Smooth muscle cell (in vitro differentiated cells): ENCODE data around the gene TMIGD3. TPM values are rescaled to one million over a fixed set of nuclear protein-coding genes. Genes with fewer than 3 reads are reported as not detected.

Source experiments
- DNase-seq: peaks from one replicate; lab custom pipeline; 2025; ENCODE audit not compliant: unreplicated experiment; lab: John Stamatoyannopoulos, UW
- H2AFZ ChIP-seq: fragments of 200-600 bp; sonication (generic); 2 replicates; pipeline ENCODE4 v1.6.0; 2016; ENCODE audit warnings: antibody characterized with exemption, low read depth, mild to moderate bottlenecking
- H3F3A ChIP-seq: fragments of 200-600 bp; sonication (generic); 2 replicates; pipeline ENCODE4 v1.6.0; 2017; ENCODE audit warnings: antibody characterized with exemption, low read depth
- H3K27ac ChIP-seq: fragments of 200-600 bp; sonication (generic); 2 replicates; pipeline ENCODE4 v1.5.1; 2016; ENCODE audit warnings: low read depth, mild to moderate bottlenecking
- H3K27me3 ChIP-seq: fragments of 200-600 bp; sonication (generic); 2 replicates; pipeline ENCODE4 v1.6.1; 2016; ENCODE audit warnings: low read depth, mild to moderate bottlenecking
- H3K36me3 ChIP-seq: fragments of 200-600 bp; sonication (generic); 2 replicates; pipeline ENCODE4 v1.5.1; 2016; ENCODE audit warnings: low read depth
- H3K4me1 ChIP-seq: fragments of 200-600 bp; sonication (generic); 2 replicates; pipeline ENCODE4 v1.5.1; 2016; ENCODE audit warnings: low read depth
- H3K4me2 ChIP-seq: fragments of 200-600 bp; sonication (generic); 2 replicates; pipeline ENCODE4 v1.6.0; 2016; ENCODE audit warnings: mild to moderate bottlenecking
- H3K4me3 ChIP-seq: fragments of 200-600 bp; sonication (generic); 2 replicates; pipeline ENCODE4 v1.5.1; 2016; ENCODE audit warnings: mild to moderate bottlenecking
- H3K79me2 ChIP-seq: fragments of 200-600 bp; sonication (generic); 2 replicates; pipeline ENCODE4 v1.6.0; 2016; ENCODE audit warnings: low read depth, mild to moderate bottlenecking
- H3K9ac ChIP-seq: fragments of 200-600 bp; sonication (generic); 2 replicates; pipeline ENCODE4 v1.6.0; 2016; ENCODE audit warnings: low read depth
- H3K9me3 ChIP-seq: fragments of 200-600 bp; sonication (generic); replicated peaks from 2 replicates; pipeline ENCODE4 v1.5.1; 2016; ENCODE audit warnings: low read depth
- H4K20me1 ChIP-seq: fragments of 200-600 bp; sonication (generic); 2 replicates; pipeline ENCODE4 v1.6.0; 2016; ENCODE audit warnings: low read depth
- WGBS: methylation state at CpG from one replicate; pipeline ENCODE4 v1.1.7; 2016; ENCODE audit warnings: low lambda C conversion rate; 5-methylcytosine and 5-hydroxymethylcytosine counted together
- polyA plus RNA-seq: library from polyadenylated mRNA; unstranded; fragments of >200 nt; fragmentation: Nextera tagmentation; extraction: Ambion mirVana; gene quantifications from 2 replicates; pipeline ENCODE4 v1.2.1, GENCODE V29; 2016
- total RNA-seq: library from RNA; depleted of rRNA; stranded (reverse); fragments of >200 nt; gene quantifications from 2 replicates; pipeline ENCODE4 v1.2.3, GENCODE V29; 2014
- TF ChIP-seq, protein P1 (sequence below): fragments of 200-600 bp; sonication (generic); IDR thresholded peaks from 2 replicates; pipeline ENCODE4 v1.5.1; 2017; ENCODE audit warnings: borderline replicate concordance, mild to moderate bottlenecking, antibody characterized with exemption; ENCODE audit not compliant: insufficient read depth, poor library complexity, severe bottlenecking

The TMIGD3 gene
- total and polyA plus RNA-seq, 2 experiments from 2014 or later = not detected

DNA sequence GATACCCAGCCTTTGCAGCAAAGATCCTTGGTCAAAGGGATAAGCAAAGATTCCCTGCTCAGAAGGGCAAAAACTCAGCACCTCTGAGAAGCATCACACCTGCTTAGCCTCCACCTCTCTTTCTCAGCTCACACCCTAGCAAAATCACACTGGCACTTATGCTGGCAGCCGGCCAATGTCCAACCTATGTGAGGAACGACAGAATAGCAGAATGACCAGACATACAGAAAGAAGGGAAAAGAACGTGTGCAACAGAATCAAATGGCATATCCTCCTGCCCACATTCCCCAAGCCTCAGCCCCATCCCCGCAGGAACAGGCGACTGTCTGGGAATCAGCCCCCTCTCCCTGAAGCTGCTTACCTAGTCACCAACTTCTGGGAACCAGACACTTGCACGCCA, 664 bp upstream of the TMIGD3 start:
- Histone ChIP-seq H3F3A (peaks cover 6% of the 10 kb centered on the region), H3K4me3 (no peak overlapping the region), H3K4me2 (no peak overlapping the region), H4K20me1 (no peaks in the 10 kb centered on the region), H3K4me1 (peaks cover 6% of the 10 kb centered on the region), H3K36me3 (no peaks in the 10 kb centered on the region), H2AFZ (no peak overlapping the region), H3K9me3 (no peaks in the 10 kb centered on the region), H3K27me3 (peaks cover 7% of the 10 kb centered on the region), H3K27ac (no peak overlapping the region), H3K9ac (no peak overlapping the region), H3K79me2 (no peaks in the 10 kb centered on the region)
- no peak for DNase-seq
- TF ChIP-seq, protein P1, sequence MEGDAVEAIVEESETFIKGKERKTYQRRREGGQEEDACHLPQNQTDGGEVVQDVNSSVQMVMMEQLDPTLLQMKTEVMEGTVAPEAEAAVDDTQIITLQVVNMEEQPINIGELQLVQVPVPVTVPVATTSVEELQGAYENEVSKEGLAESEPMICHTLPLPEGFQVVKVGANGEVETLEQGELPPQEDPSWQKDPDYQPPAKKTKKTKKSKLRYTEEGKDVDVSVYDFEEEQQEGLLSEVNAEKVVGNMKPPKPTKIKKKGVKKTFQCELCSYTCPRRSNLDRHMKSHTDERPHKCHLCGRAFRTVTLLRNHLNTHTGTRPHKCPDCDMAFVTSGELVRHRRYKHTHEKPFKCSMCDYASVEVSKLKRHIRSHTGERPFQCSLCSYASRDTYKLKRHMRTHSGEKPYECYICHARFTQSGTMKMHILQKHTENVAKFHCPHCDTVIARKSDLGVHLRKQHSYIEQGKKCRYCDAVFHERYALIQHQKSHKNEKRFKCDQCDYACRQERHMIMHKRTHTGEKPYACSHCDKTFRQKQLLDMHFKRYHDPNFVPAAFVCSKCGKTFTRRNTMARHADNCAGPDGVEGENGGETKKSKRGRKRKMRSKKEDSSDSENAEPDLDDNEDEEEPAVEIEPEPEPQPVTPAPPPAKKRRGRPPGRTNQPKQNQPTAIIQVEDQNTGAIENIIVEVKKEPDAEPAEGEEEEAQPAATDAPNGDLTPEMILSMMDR = no peak
- whole genome bisulfite sequencing = 90% methylated on average over 6 of the region's 6 CpGs

DNA sequence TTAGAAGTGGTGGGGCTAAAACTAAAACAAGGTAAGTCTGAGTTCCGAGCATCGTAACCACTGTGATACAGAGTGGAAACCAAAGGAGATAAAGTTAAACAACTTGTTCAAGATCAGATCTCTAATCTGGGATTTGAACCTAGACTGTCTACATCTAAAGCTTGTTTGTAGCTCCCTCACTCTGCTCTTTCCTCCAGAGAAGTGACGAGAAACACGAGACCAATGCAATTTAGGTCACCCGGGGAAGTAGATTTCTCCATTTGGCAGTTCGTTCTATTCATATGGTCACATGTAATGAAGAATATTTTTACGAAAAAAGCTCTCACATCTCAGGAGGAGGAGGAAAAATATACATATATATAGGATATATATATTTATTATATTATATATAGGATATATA, 1.8 kb downstream of the TMIGD3 start:
- Histone ChIP-seq H3K9ac (no peak overlapping the region), H3K9me3 (no peaks in the 10 kb centered on the region), H3K4me1 (no peaks in the 10 kb centered on the region), H4K20me1 (no peaks in the 10 kb centered on the region), H3K4me2 (no peak overlapping the region), H3K4me3 (no peak overlapping the region), H2AFZ (no peak overlapping the region), H3K79me2 (no peaks in the 10 kb centered on the region), H3K27me3 (peaks cover 7% of the 10 kb centered on the region), H3K27ac (no peak overlapping the region), H3K36me3 (no peaks in the 10 kb centered on the region), H3F3A (no peaks in the 10 kb centered on the region)
- WGBS = 87% methylated on average over 7 of the region's 7 CpGs
- TF ChIP-seq, protein P1 = no peak
- DNase-seq = no peak

DNA sequence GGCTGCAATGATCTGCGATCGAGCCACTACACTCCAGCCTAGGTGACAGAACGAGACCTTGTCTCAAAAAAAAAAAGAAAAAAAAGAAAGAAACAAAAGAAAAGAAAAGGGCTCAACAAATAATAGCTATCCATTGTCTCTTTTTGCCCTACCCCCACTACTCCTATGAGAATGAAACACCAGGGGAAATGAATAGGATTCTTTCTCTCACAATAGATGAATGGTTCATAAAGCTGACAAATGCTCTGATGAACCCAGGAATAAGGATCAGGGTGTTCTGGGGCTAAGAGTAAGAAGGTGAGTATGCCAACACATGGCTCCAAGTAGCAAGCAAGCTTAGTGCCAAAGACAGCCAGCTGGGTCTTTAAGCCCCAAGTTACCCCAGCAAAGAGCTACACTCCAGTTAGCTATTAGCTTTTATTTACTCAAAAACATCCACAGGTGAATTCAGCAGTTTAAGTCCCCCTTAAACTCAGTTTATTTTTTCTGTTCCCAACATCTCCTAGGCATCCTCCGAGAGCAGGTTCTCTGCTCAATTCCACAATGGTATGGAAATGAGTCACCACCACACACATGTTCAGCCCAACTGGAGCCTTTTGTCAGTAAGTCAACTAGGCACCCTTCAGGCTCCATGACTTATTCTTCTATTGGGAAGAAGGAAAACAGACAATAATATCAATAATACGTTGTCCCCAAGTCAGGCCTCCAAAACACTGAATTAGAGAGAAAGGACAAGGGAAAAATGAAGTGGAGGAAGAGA, 4.2 kb downstream of the TMIGD3 start:
- H3K9me3 ChIP-seq = no peaks in the 10 kb centered on the region
- H3K4me1 ChIP-seq = no peaks in the 10 kb centered on the region
- TF ChIP-seq, protein P1 = no peak
- no peaks in the 10 kb centered on the region for H4K20me1 ChIP-seq
- no peak overlapping the region for H3K4me3 ChIP-seq
- no peaks in the 10 kb centered on the region for H3K79me2 ChIP-seq
- H3K36me3 ChIP-seq = no peaks in the 10 kb centered on the region
- no peaks in the 10 kb centered on the region for H3F3A ChIP-seq
- H2AFZ ChIP-seq = no peak overlapping the region
- H3K27ac ChIP-seq = no peak overlapping the region
- 73% methylated on average over 5 of the region's 5 CpGs for WGBS
- no peak overlapping the region for H3K9ac ChIP-seq
- peaks cover 7% of the 10 kb centered on the region for H3K27me3 ChIP-seq
- no peak for DNase-seq
- H3K4me2 ChIP-seq = no peak overlapping the region

DNA sequence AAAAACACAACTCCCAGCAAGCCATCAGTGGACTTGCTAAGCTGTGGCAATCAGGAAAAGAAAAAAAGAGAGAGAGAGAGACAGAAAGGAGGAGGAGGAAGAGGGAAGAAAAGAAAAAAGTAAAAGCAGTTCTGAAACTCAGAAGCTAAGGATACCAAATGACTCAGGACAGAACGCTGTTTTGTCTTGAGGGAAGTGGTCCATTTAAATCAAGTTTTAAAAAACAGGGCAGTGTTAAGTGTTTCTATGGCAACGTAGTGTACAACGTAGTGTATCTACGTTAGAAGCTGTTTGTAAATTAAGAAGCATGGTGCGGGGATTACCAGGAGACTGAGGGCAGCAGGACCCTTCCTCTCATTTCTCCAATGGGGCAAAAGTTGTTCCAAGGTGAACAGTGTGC, 5.8 kb downstream of the TMIGD3 start:
- peaks cover 7% of the 10 kb centered on the region for H3K27me3 ChIP-seq
- H3K4me1 ChIP-seq = no peaks in the 10 kb centered on the region
- TF ChIP-seq, protein P1 = no peak
- 85% methylated on average over 5 of the region's 5 CpGs for WGBS
- H3K27ac ChIP-seq = no peak overlapping the region
- no peak overlapping the region for H2AFZ ChIP-seq
- H3K9ac ChIP-seq = no peak overlapping the region
- DNase-seq = no peak
- no peaks in the 10 kb centered on the region for H4K20me1 ChIP-seq
- H3K4me2 ChIP-seq = no peak overlapping the region
- no peaks in the 10 kb centered on the region for H3K9me3 ChIP-seq
- no peaks in the 10 kb centered on the region for H3K36me3 ChIP-seq
- H3K4me3 ChIP-seq = no peak overlapping the region
- H3K79me2 ChIP-seq = no peaks in the 10 kb centered on the region
- H3F3A ChIP-seq = no peaks in the 10 kb centered on the region
